NB4 (cell line): ENCODE measurements around the gene TAS2R40.

Experiments used
- DNase-seq: peaks from one replicate; pipeline ENCODE4 v3.0.0; 2010; ENCODE audit warnings: low read depth
- H3K4me3 ChIP-seq: one replicate; pipeline ENCODE4 v1.5.1; 2011; ENCODE audit warnings: mild to moderate bottlenecking, low read depth, low read length, moderate library complexity
- MYC ChIP-seq: IDR thresholded peaks from 2 replicates; pipeline ENCODE4 v1.6.1; 2011; ENCODE audit warnings: low read depth, low read length
- POLR2A ChIP-seq: IDR thresholded peaks from 2 replicates; pipeline ENCODE4 v1.6.1; 2011; ENCODE audit warnings: mild to moderate bottlenecking; ENCODE audit not compliant: insufficient read length; ENCODE audit errors: extremely low read depth
- TF ChIP-seq, protein P1 (sequence below): IDR thresholded peaks from one replicate; pipeline ENCODE4 v1.5.1; 2012; ENCODE audit warnings: low read depth, low read length
- TF ChIP-seq, protein P2 (sequence below): IDR thresholded peaks from 2 replicates; pipeline ENCODE4 v1.6.1; 2011; ENCODE audit warnings: low read depth, low read length

TAS2R40 gene

DNA sequence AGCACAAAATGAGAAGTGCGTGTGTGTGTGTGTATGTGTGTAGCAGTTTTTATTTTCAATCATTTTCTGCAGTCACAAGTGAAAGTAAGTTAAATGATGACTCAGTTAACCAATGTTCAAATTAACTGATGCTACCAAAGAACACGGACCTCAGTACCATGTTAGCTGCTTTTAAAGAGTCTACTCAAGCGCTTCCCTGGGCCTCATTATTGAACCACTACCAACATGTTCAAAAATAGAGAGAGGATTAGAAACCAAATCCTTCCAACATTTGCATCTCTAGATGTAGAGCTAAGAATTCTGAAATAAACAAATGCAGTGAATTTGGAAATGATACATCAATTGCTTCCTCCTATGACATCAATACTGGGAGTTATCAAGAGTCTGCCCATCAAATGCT, 38.8 kb upstream of the TAS2R40 start, which contains the start of gene TAS2R39:
TAS2R39 (plus strand) TSS at position 396 of the 400 bp plus-strand sequence; CDS start at position 396, 0 bp downstream.
- TF ChIP-seq, protein P1, sequence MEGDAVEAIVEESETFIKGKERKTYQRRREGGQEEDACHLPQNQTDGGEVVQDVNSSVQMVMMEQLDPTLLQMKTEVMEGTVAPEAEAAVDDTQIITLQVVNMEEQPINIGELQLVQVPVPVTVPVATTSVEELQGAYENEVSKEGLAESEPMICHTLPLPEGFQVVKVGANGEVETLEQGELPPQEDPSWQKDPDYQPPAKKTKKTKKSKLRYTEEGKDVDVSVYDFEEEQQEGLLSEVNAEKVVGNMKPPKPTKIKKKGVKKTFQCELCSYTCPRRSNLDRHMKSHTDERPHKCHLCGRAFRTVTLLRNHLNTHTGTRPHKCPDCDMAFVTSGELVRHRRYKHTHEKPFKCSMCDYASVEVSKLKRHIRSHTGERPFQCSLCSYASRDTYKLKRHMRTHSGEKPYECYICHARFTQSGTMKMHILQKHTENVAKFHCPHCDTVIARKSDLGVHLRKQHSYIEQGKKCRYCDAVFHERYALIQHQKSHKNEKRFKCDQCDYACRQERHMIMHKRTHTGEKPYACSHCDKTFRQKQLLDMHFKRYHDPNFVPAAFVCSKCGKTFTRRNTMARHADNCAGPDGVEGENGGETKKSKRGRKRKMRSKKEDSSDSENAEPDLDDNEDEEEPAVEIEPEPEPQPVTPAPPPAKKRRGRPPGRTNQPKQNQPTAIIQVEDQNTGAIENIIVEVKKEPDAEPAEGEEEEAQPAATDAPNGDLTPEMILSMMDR = no peak
- no peak for TF ChIP-seq POLR2A
- no peak for TF ChIP-seq MYC
- no peak within 1 kb of the TSS for H3K4me3 ChIP-seq
- DNase-seq = no peak

DNA sequence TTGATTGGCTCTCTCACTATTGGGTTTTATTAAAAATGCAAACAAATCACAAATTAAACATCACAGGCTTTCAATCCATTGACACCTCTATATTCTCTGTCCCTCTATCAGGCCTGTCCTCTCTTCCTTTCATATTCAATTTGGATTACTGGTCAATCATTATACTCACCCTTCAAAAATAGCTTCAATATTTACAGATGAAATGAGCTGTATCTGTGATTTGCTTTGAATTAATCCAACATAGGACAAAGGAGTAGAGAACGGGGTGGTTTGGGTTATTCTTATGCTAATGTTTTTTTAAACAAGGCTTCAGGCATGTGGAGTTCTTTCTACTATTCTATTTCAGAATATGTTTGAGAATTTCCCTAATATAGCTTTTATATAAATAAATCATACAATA, 36.3 kb upstream of the TAS2R40 start:
- DNase-seq = no peak
- no peak for TF ChIP-seq MYC
- TF ChIP-seq, protein P2, sequence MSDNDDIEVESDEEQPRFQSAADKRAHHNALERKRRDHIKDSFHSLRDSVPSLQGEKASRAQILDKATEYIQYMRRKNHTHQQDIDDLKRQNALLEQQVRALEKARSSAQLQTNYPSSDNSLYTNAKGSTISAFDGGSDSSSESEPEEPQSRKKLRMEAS = no peak
- TF ChIP-seq, protein P1 = no peak
- no peak for TF ChIP-seq POLR2A
- H3K4me3 ChIP-seq = no peak overlapping the region

DNA sequence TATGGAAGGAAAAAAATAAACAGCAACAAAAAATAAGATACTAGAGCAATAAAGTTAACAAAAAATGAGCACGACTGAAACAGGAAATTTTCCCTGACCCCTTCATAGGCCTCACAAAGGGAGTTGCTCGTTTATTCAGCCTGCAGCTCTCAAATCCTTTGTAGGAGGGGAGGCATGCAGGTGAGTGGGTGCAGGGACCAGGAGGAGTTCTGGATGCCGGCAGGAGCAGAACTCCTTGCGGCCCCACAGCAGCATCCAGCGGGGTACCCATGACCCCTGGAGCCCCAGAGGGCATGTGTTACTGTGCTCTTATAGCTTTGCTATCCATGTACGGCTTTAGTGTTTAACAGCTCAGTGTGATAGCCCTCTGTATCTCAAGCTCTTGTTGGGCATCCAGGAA, 32.8 kb upstream of the TAS2R40 start:
- TF ChIP-seq, protein P2 = no peak
- no peak for TF ChIP-seq MYC
- TF ChIP-seq, protein P1 = no peak
- TF ChIP-seq POLR2A = no peak

DNA sequence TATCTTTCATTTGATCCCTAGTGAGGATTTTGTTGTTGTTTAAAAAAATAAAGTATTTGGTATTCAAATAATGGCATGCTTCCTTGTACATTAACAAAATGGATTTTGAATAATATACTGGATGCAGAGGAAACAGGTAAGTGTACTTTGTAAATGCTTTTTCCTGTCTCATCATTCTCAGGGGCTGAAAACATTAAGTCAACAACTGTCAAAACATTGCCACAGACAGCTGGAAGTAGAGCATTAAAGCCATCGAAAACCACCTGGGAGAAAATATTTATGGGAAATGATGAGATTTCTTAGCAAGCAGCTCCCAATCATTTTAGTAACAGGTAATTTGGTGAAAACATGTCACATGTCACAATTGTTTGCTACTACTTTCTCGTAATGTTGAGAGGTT, 28.0 kb upstream of the TAS2R40 start:
- TF ChIP-seq POLR2A (no peak), MYC (no peak)
- TF ChIP-seq, protein P2 = no peak
- TF ChIP-seq, protein P1 = no peak
- no peak overlapping the region for H3K4me3 ChIP-seq
- no peak for DNase-seq

More for the DNA sequence above, 32.8 kb upstream of the TAS2R40 start:
- DNase-seq = no peak
- no peak overlapping the region for H3K4me3 ChIP-seq

DNA sequence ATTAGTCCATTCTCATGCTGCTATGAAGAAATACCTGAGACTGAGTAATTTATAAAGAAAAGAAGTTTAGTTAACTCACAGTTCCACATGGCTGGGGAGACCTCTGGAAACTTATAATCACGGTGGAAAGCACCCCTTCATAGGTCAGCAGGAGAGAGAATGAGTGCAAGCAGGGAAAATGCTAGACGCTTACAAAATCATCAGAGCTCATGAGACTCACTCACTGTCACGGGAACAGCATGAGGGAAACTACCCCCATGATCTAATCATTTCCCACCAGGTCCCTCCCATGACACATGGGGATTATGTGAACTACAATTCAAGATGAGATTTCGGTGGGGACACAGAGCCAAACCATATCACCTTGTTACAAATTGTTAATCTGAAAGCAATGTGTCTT, 22.8 kb upstream of the TAS2R40 start:
- H3K4me3 ChIP-seq = no peak overlapping the region
- TF ChIP-seq POLR2A (no peak), MYC (no peak)
- TF ChIP-seq, protein P1 = no peak
- TF ChIP-seq, protein P2 = no peak
- DNase-seq = no peak

DNA sequence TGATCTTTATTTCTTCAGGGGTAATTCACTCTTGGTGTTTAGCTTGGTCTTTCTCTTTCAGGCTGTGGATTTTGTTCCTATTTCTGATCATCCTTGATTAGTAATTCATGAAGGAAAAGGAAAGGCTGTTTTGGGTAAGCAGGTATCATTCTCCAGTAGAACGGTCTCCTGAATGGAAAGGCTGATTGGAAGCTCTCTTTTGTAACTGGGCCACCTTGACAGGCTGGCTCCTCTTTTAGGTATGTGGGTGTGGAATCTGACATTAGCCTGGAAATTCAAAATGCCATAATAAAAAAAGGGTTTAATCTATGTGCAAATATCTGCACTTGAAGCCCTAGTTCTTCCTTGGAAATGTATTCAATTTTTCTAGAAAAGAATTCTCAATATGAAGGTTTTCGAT, 19.7 kb upstream of the TAS2R40 start:
- H3K4me3 ChIP-seq = no peak overlapping the region
- no peak for DNase-seq
- TF ChIP-seq, protein P1 = no peak
- TF ChIP-seq, protein P2 = no peak
- TF ChIP-seq MYC (no peak), POLR2A (no peak)
